ENCODE results near the gene REEP3.
A peak's percentile ranks its signal among the peaks of the same experiment; 100 is the strongest.
"Not testable (repeated sequence)": the region's sequence is repeated elsewhere in the genome, so short reads cannot be mapped to it uniquely, and the experiment has no call there.

The REEP3 gene

GRCh38 chr10:63542835-63543575 is 21.8 kb downstream of the REEP3 start:
- H3K4me3 ChIP-seq (ENCODE audit: low read depth, low read length) = no peak overlapping the region
- DNase-seq (ENCODE audit: low read depth) = no peak

GRCh38 chr10:63543576-63543962 is 22.4 kb downstream of the REEP3 start:
- no peak overlapping the region for H3K4me3 ChIP-seq (ENCODE audit: low read depth, low read length)
- DNase-seq (ENCODE audit: low read depth) = no peak

GRCh38 chr10:63544418-63544817 is 23.2 kb downstream of the REEP3 start:
- no peak overlapping the region for H3K4me3 ChIP-seq (ENCODE audit: low read depth, low read length)
- no peak for DNase-seq (ENCODE audit: low read depth)

GRCh38 chr10:63547628-63548360 is 26.6 kb downstream of the REEP3 start:
- no peak overlapping the region for H3K4me3 ChIP-seq (ENCODE audit: low read depth, low read length)
- DNase-seq (ENCODE audit: low read depth) = no peak

- no peak for DNase-seq (ENCODE audit: low read depth)
Measured at GRCh38 chr10:63548860-63549259, 27.7 kb downstream of the REEP3 start.

GRCh38 chr10:63549810-63550209 is 28.6 kb downstream of the REEP3 start:
- H3K4me3 ChIP-seq (ENCODE audit: low read depth, low read length) = no peak overlapping the region
- no peak for DNase-seq (ENCODE audit: low read depth)

More at GRCh38 chr10:63548860-63549259, 27.7 kb downstream of the REEP3 start:
- H3K4me3 ChIP-seq (ENCODE audit: low read depth, low read length) = no peak overlapping the region

GRCh38 chr10:63553031-63553430 is 31.8 kb downstream of the REEP3 start:
- H3K4me3 ChIP-seq (ENCODE audit: low read depth, low read length) = no peak overlapping the region
- DNase-seq (ENCODE audit: low read depth) = no peak

GRCh38 chr10:63553473-63553872 is 32.3 kb downstream of the REEP3 start:
- no peak for DNase-seq (ENCODE audit: low read depth)
- H3K4me3 ChIP-seq (ENCODE audit: low read depth, low read length) = no peak overlapping the region

- H3K4me3 ChIP-seq (ENCODE audit: low read depth, low read length) = no peak overlapping the region
Measured at GRCh38 chr10:63554657-63555056, 33.5 kb downstream of the REEP3 start.

GRCh38 chr10:63555330-63555729 is 34.1 kb downstream of the REEP3 start:
- no peak for DNase-seq (ENCODE audit: low read depth)
- H3K4me3 ChIP-seq (ENCODE audit: low read depth, low read length) = no peak overlapping the region

More at GRCh38 chr10:63554657-63555056, 33.5 kb downstream of the REEP3 start:
- peak; percentile 78 for DNase-seq (ENCODE audit: low read depth)

GRCh38 chr10:63558132-63558784 is 37.1 kb downstream of the REEP3 start:
- H3K4me3 ChIP-seq (ENCODE audit: low read depth, low read length) = no peak overlapping the region
- no peak for DNase-seq (ENCODE audit: low read depth)

- no peak overlapping the region for H3K4me3 ChIP-seq (ENCODE audit: low read depth, low read length)
- DNase-seq (ENCODE audit: low read depth) = no peak
Measured at GRCh38 chr10:63561341-63561740, 40.1 kb downstream of the REEP3 start.

- no peak overlapping the region for H3K4me3 ChIP-seq (ENCODE audit: low read depth, low read length)
- no peak for DNase-seq (ENCODE audit: low read depth)
Measured at GRCh38 chr10:63562391-63562790, 41.2 kb downstream of the REEP3 start.

GRCh38 chr10:63562857-63563256 is 41.7 kb downstream of the REEP3 start:
- DNase-seq (ENCODE audit: low read depth) = no peak
- H3K4me3 ChIP-seq (ENCODE audit: low read depth, low read length) = no peak overlapping the region

- no peak for DNase-seq (ENCODE audit: low read depth)
- no peak overlapping the region for H3K4me3 ChIP-seq (ENCODE audit: low read depth, low read length)
Measured at GRCh38 chr10:63563623-63564022, 42.4 kb downstream of the REEP3 start.

- H3K4me3 ChIP-seq (ENCODE audit: low read depth, low read length); DNase-seq (ENCODE audit: low read depth): not testable (repeated sequence)
Measured at GRCh38 chr10:63564731-63565130, 43.5 kb downstream of the REEP3 start.

GRCh38 chr10:63573068-63573697 is 52.0 kb downstream of the REEP3 start:
- H3K4me3 ChIP-seq (ENCODE audit: low read depth, low read length) = no peak overlapping the region
- DNase-seq (ENCODE audit: low read depth) = no peak

- H3K4me3 ChIP-seq (ENCODE audit: low read depth, low read length) = no peak overlapping the region
- DNase-seq (ENCODE audit: low read depth) = no peak
Measured at GRCh38 chr10:63574011-63574410, 52.8 kb downstream of the REEP3 start.

GRCh38 chr10:63576501-63576900 is 55.3 kb downstream of the REEP3 start:
- no peak overlapping the region for H3K4me3 ChIP-seq (ENCODE audit: low read depth, low read length)
- DNase-seq (ENCODE audit: low read depth) = no peak

GRCh38 chr10:63578501-63578900 is 57.3 kb downstream of the REEP3 start:
- DNase-seq (ENCODE audit: low read depth) = no peak
- no peak overlapping the region for H3K4me3 ChIP-seq (ENCODE audit: low read depth, low read length)
